ENCODE results near the gene RPP40.
A peak's percentile ranks its signal among the peaks of the same experiment; 100 is the strongest.

Gene RPP40

GRCh38 chr6:5034736-5035135 lies 30.9 kb upstream of the RPP40 start:
- TF ChIP-seq TCF12 (IDR thresholded peaks at IDR 0.05; ENCODE audit: low read depth): no peak
- 0 out of 2 replicates have a peak, but pooled peaks have one; percentile 13 for TF ChIP-seq TEAD4 (IDR thresholded peaks at IDR 0.05)
- TF ChIP-seq MAX (IDR thresholded peaks at IDR 0.05): 0 out of 2 replicates have a peak, but pooled peaks have one; percentile 28

- no peak for TF ChIP-seq EP300 (IDR thresholded peaks at IDR 0.05; ENCODE audit: borderline replicate concordance)
- TF ChIP-seq TCF12 (IDR thresholded peaks at IDR 0.05; ENCODE audit: low read depth): no peak
- TF ChIP-seq CEBPB (IDR thresholded peaks at IDR 0.05): no peak
- no peak for TF ChIP-seq EGR1 (IDR thresholded peaks at IDR 0.05)
- no peak for TF ChIP-seq TEAD4 (IDR thresholded peaks at IDR 0.05)
- no peak for TF ChIP-seq YY1 (IDR thresholded peaks at IDR 0.05; ENCODE audit: low read depth)
Measured at GRCh38 chr6:5034328-5034727, 30.5 kb upstream of the RPP40 start.

- peak; percentile 52 for TF ChIP-seq TEAD4 (IDR thresholded peaks at IDR 0.05)
Measured at GRCh38 chr6:5032706-5033105, 28.9 kb upstream of the RPP40 start.

GRCh38 chr6:5031150-5031549 lies 27.3 kb upstream of the RPP40 start:
- TF ChIP-seq EGR1 (IDR thresholded peaks at IDR 0.05) (no peak), EP300 (IDR thresholded peaks at IDR 0.05; ENCODE audit: borderline replicate concordance) (no peak), TCF12 (IDR thresholded peaks at IDR 0.05; ENCODE audit: low read depth) (no peak), RAD21 (IDR thresholded peaks at IDR 0.05; ENCODE audit: low read depth) (no peak), MAX (IDR thresholded peaks at IDR 0.05) (no peak), USF1 (IDR thresholded peaks at IDR 0.05) (no peak), YY1 (IDR thresholded peaks at IDR 0.05; ENCODE audit: low read depth) (no peak), CREB1 (IDR thresholded peaks at IDR 0.05; ENCODE audit: low read depth) (no peak), FOXM1 (IDR thresholded peaks at IDR 0.05; ENCODE audit: borderline replicate concordance, low read depth) (no peak), TAF1 (IDR thresholded peaks at IDR 0.05; ENCODE audit: low read depth) (no peak), CEBPB (IDR thresholded peaks at IDR 0.05) (no peak), REST (IDR thresholded peaks at IDR 0.05; ENCODE audit: low read depth) (no peak), ZBTB7A (IDR thresholded peaks at IDR 0.05; ENCODE audit: low read depth) (no peak), NFIC (IDR thresholded peaks at IDR 0.05) (no peak), TEAD4 (IDR thresholded peaks at IDR 0.05) (no peak)

GRCh38 chr6:5030596-5031136 lies 26.8 kb upstream of the RPP40 start:
- TF ChIP-seq RAD21 (IDR thresholded peaks at IDR 0.05; ENCODE audit: low read depth) (peak; percentile 82), CEBPB (IDR thresholded peaks at IDR 0.05) (no peak), MAX (IDR thresholded peaks at IDR 0.05) (peak; percentile 75), TAF1 (IDR thresholded peaks at IDR 0.05; ENCODE audit: low read depth) (no peak), USF1 (IDR thresholded peaks at IDR 0.05) (peak; percentile 75), YY1 (IDR thresholded peaks at IDR 0.05; ENCODE audit: low read depth) (peak; percentile 83)

- TF ChIP-seq TEAD4 (IDR thresholded peaks at IDR 0.05): no peak
- TF ChIP-seq CEBPB (IDR thresholded peaks at IDR 0.05): no peak
- TF ChIP-seq TCF12 (IDR thresholded peaks at IDR 0.05; ENCODE audit: low read depth): no peak
- no peak for TF ChIP-seq MAX (IDR thresholded peaks at IDR 0.05)
- TF ChIP-seq CREB1 (IDR thresholded peaks at IDR 0.05; ENCODE audit: low read depth): no peak
- no peak for TF ChIP-seq YY1 (IDR thresholded peaks at IDR 0.05; ENCODE audit: low read depth)
- TF ChIP-seq ZBTB7A (IDR thresholded peaks at IDR 0.05; ENCODE audit: low read depth): no peak
- TF ChIP-seq RAD21 (IDR thresholded peaks at IDR 0.05; ENCODE audit: low read depth): no peak
Measured at GRCh38 chr6:5029609-5030008, 25.8 kb upstream of the RPP40 start.

- TF ChIP-seq NFIC (IDR thresholded peaks at IDR 0.05) (no peak), CREB1 (IDR thresholded peaks at IDR 0.05; ENCODE audit: low read depth) (no peak), FOXM1 (IDR thresholded peaks at IDR 0.05; ENCODE audit: borderline replicate concordance, low read depth) (no peak), TAF1 (IDR thresholded peaks at IDR 0.05; ENCODE audit: low read depth) (no peak), REST (IDR thresholded peaks at IDR 0.05; ENCODE audit: low read depth) (no peak), EGR1 (IDR thresholded peaks at IDR 0.05) (no peak), TCF12 (IDR thresholded peaks at IDR 0.05; ENCODE audit: low read depth) (no peak), EP300 (IDR thresholded peaks at IDR 0.05; ENCODE audit: borderline replicate concordance) (no peak), YY1 (IDR thresholded peaks at IDR 0.05; ENCODE audit: low read depth) (no peak), MAX (IDR thresholded peaks at IDR 0.05) (no peak), ZBTB7A (IDR thresholded peaks at IDR 0.05; ENCODE audit: low read depth) (no peak), CEBPB (IDR thresholded peaks at IDR 0.05) (no peak), TEAD4 (IDR thresholded peaks at IDR 0.05) (no peak), USF1 (IDR thresholded peaks at IDR 0.05) (no peak), RAD21 (IDR thresholded peaks at IDR 0.05; ENCODE audit: low read depth) (no peak)
Measured at GRCh38 chr6:5028921-5029320, 25.1 kb upstream of the RPP40 start.

Data from Ishikawa (cell line).